Right lobe of liver (tissue), 6 donors: ENCODE results near the gene CTNND2. TPM values are rescaled to one million over a fixed set of nuclear protein-coding genes. Genes with fewer than 3 reads are reported as not detected.

Source experiments
- ATAC-seq, 4 donors: fragments of 200-7000 bp; cut with Tn5 transposase; one replicate each; pipeline ENCODE4 v1.9.1; 2020; ENCODE audit warnings: mild to moderate bottlenecking in 4 of 4, moderate library complexity in 4 of 4
- DNase-seq, 3 donors: peaks; one replicate each; pipeline ENCODE4 v3.0.0-alpha.2; 2020
- H3K27ac ChIP-seq, 3 donors: fragments of 200-600 bp; one replicate each; pipeline ENCODE4 v1.8.0; 2022
- H3K27me3 ChIP-seq, 2 donors: fragments of 200-600 bp; one replicate each; pipeline ENCODE4 v1.8.0; 2022
- H3K36me3 ChIP-seq, 4 donors: fragments of 200-600 bp; sonication (generic) in 1 of 4; one replicate each; pipeline versions ENCODE4 v1.5.1 to v1.8.0; 2017 to 2022; ENCODE audit warnings: control low read depth in 1 of 4
- H3K4me1 ChIP-seq, 4 donors: fragments of 200-600 bp; sonication (generic) in 1 of 4; one replicate each; pipeline versions ENCODE4 v1.5.1 to v1.8.0; 2017 to 2022; ENCODE audit warnings: control low read depth in 1 of 4
- H3K4me3 ChIP-seq, 3 donors: fragments of 200-600 bp; one replicate each; pipeline ENCODE4 v1.8.0; 2022
- H3K9me3 ChIP-seq, 4 donors: fragments of 200-600 bp; sonication (generic) in 1 of 4; one replicate each; pipeline versions ENCODE4 v1.5.1 to v1.8.0; 2017 to 2022; ENCODE audit warnings: control low read depth in 1 of 4
- CTCF ChIP-seq, 4 donors: fragments of 200-600 bp in 3 of 4; fragments of 450-650 bp in 1 of 4; IDR thresholded peaks; one replicate each; pipeline versions ENCODE4 v1.5.1 to v1.8.0; 2016 to 2022; ENCODE audit warnings: antibody characterized with exemption in 4 of 4, mild to moderate bottlenecking in 2 of 4
- POLR2A ChIP-seq: fragments of 450-650 bp; IDR thresholded peaks from one replicate; pipeline ENCODE4 v1.6.1; 2017; ENCODE audit warnings: antibody characterized with exemption, mild to moderate bottlenecking
- WGBS: methylation state at CpG from one replicate; pipeline ENCODE4 v1.1.6; 2018; ENCODE audit warnings: low coverage, low lambda C conversion rate; ENCODE audit not compliant: insufficient coverage; ENCODE audit errors: missing lambda C conversion rate; 5-methylcytosine and 5-hydroxymethylcytosine counted together
- intact Hi-C, 2 donors: fragments of 100-400 bp; cut with DNase I; formaldehyde crosslinking; loops; one replicate each; pipeline versions ENCODE4 v1.11.2 to v1.14.1; 2022
- total RNA-seq, 6 experiments: library from RNA; depleted of rRNA in 2 of 6; stranded (reverse); fragments of >200 nt in 2 of 6; fragmentation: NEBNext Ultra II Directional in 3 of 6; extraction: Animal tissue kit (Norgen Biotek cat#: 25700) in 3 of 6; gene quantifications; one replicate each; pipeline versions ENCODE4 v1.1.0 to v1.2.4, GENCODE V29; 2016 to 2023
- donor health status: DM: no; HTN: yes; CAD: no.
- donor health status: DM: no; HTN: no; CAD: no.
- donor health status: DM: no; HTN: no; CAD: no.
- donor health status: DM: no; HTN: yes; CAD: no.
- donor health status: DM: no; HTN: yes; CAD: no.

Gene CTNND2
- total RNA-seq, 6 experiments from 2014 or later, result 0.06 to 1.5 (median 1.1) TPM

GRCh38 chr5:11672385-11673085, 231.7 kb downstream of the CTNND2 start:
- DNase-seq (no peak), ATAC-seq (no peak)
- H3K27ac ChIP-seq, result no peak overlapping the region
- TF ChIP-seq POLR2A, result no peak
- no peak for TF ChIP-seq CTCF (IDR thresholded peaks at IDR 0.05)
- H3K27me3 ChIP-seq, result no peaks in the 10 kb centered on the region
- intact Hi-C loops, result no loop called here
- H3K9me3 ChIP-seq, result no peaks in the 10 kb centered on the region
- H3K4me1 ChIP-seq, result no peaks in the 10 kb centered on the region
- H3K36me3 ChIP-seq, result no peaks in the 10 kb centered on the region
- no peak overlapping the region for H3K4me3 ChIP-seq
- 37% methylated on average over 7 of the region's 10 CpGs for WGBS

GRCh38 chr5:11658376-11658775, 245.9 kb downstream of the CTNND2 start:
- WGBS, result 39% methylated on average over 5 of the region's 5 CpGs
- DNase-seq (no peak), ATAC-seq (no peak)
- Histone ChIP-seq H3K9me3 (no peaks in the 10 kb centered on the region), H3K4me3 (no peak overlapping the region), H3K4me1 (no peaks in the 10 kb centered on the region), H3K27ac (no peak overlapping the region), H3K27me3 (no peaks in the 10 kb centered on the region), H3K36me3 (no peaks in the 10 kb centered on the region)
- no peak for TF ChIP-seq POLR2A
- no peak for TF ChIP-seq CTCF (IDR thresholded peaks at IDR 0.05)
- intact Hi-C loops, result no loop called here

- ATAC-seq (no peak), DNase-seq (no peak)
- TF ChIP-seq CTCF (IDR thresholded peaks at IDR 0.05) (no peak), POLR2A (no peak)
- 64% methylated on average over 4 of the region's 4 CpGs for WGBS
- Histone ChIP-seq H3K27me3 (no peaks in the 10 kb centered on the region), H3K9me3 (no peaks in the 10 kb centered on the region), H3K4me3 (no peak overlapping the region), H3K27ac (no peak overlapping the region), H3K4me1 (no peaks in the 10 kb centered on the region), H3K36me3 (no peaks in the 10 kb centered on the region)
- intact Hi-C loops, result no loop called here
These were observed 247.3 kb downstream of the CTNND2 start for GRCh38 chr5:11656916-11657315.

- no peaks in the 10 kb centered on the region for H3K4me1 ChIP-seq
- H3K27me3 ChIP-seq, result no peaks in the 10 kb centered on the region
- ATAC-seq (no peak), DNase-seq (no peak)
- 73% methylated on average over 4 of the region's 4 CpGs for WGBS
- H3K9me3 ChIP-seq, result no peaks in the 10 kb centered on the region
- TF ChIP-seq POLR2A (no peak), CTCF (IDR thresholded peaks at IDR 0.05) (no peak)
- no peak overlapping the region for H3K4me3 ChIP-seq
- no peaks in the 10 kb centered on the region for H3K36me3 ChIP-seq
- no peak overlapping the region for H3K27ac ChIP-seq
- intact Hi-C loops, result no loop called here
These were observed 248.6 kb downstream of the CTNND2 start for GRCh38 chr5:11655681-11656080.
